HuH-7 (cell line): ENCODE results near the gene OR4D2.

ENCODE experiments used
- DNase-seq: peaks from one replicate; pipeline ENCODE4 v3.0.0; 2011; ENCODE audit warnings: low spot score

Gene OR4D2

GRCh38 chr17:58210922-58211321 is 44.1 kb downstream of the OR4D2 start:
- no peak for DNase-seq

- no peak for DNase-seq
These were observed 48.9 kb downstream of the OR4D2 start for GRCh38 chr17:58215685-58216084.

GRCh38 chr17:58217766-58218165 is 51.0 kb downstream of the OR4D2 start:
- no peak for DNase-seq

GRCh38 chr17:58219007-58219788 is 52.4 kb downstream of the OR4D2 start, which contains the start of gene MKS1:
TSS of gene MKS1 (minus strand) at chr17:58219255. CDS start at chr17:58219230, 25 bp downstream.
- peak; percentile 99 for DNase-seq

- DNase-seq = no peak
These were observed 53.0 kb downstream of the OR4D2 start for GRCh38 chr17:58219789-58220183.
